Measurements from ENCODE around the gene NEO1.
A peak's percentile ranks its signal among the peaks of the same experiment; 100 is the strongest.

Gene NEO1

DNA sequence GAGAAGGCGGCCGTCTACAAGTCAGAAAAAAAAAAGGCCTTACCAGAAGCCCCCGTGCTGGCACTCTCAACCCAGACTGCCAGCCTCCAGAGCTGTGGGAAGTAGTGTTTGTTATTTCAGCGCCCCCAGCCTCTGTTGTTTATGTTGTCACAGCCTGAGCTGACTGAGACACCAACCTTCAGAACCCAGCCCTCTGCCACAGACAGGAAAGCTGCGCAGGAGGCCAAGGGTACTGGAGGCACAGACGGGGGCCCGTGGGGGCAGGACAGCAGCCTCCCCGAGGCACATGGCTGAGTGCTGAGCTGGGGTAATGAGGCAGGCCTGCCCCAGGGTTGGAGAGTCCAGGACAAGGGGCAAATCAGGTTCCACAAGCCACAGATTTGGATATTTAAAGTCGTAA is 282.8 kb downstream of the NEO1 start:
- Histone ChIP-seq H3K36me3 (ENCODE audit: control insufficient read depth in 1 of 2, insufficient read depth in 2 of 2, low read length in 2 of 2) (peaks cover 3 to 11% of the 10 kb centered on the region in 2 experiments), H4K91ac (ENCODE audit: low read depth, low read length) (no peak overlapping the region), H3K18ac (ENCODE audit: low read length) (no peak overlapping the region), H2AK5ac (ENCODE audit: low read length) (no peak overlapping the region), H2BK120ac (ENCODE audit: insufficient read depth, low read length, poor library complexity) (no peak overlapping the region), H3K9me3 (ENCODE audit: insufficient read depth, low read depth, low read length) (peaks cover 3% of the 10 kb centered on the region), H3K4ac (ENCODE audit: low read depth, low read length) (no peak overlapping the region), H3K4me3 (ENCODE audit: low read depth, low read length) (no peak overlapping the region), H3K27me3 (ENCODE audit: insufficient read depth, low read length) (no peaks in the 10 kb centered on the region), H2BK5ac (ENCODE audit: low read depth, low read length, poor library complexity) (no peak overlapping the region), H3K4me1 (ENCODE audit: control insufficient read depth in 1 of 2, insufficient read depth in 2 of 2, low read length in 2 of 2) (peaks cover 6 to 11% of the 10 kb centered on the region in 2 experiments), H3K23ac (ENCODE audit: low read length) (no peak overlapping the region), H3K79me1 (ENCODE audit: low read length) (peaks cover 2% of the 10 kb centered on the region), H4K8ac (ENCODE audit: low read depth, low read length) (no peak overlapping the region), H2AFZ (ENCODE audit: insufficient read depth, low read length, poor library complexity) (no peak overlapping the region), H3K79me2 (ENCODE audit: control insufficient read depth, insufficient read depth, low read length, poor library complexity) (peaks cover 2% of the 10 kb centered on the region), H3K9ac (ENCODE audit: low read length) (no peak overlapping the region), H3K27ac (ENCODE audit: low read depth, low read length) (no peak overlapping the region), H2BK12ac (ENCODE audit: low read length) (no peak overlapping the region), H4K12ac (ENCODE audit: low read depth, low read length) (no peak overlapping the region), H3K4me2 (ENCODE audit: low read length) (no peak overlapping the region), H3K14ac (ENCODE audit: low read length) (no peak overlapping the region)
- DNase-seq = no peak
- WGBS (ENCODE audit: extremely low coverage, insufficient coverage, insufficient read length) = no CpG with 5 or more reads among the region's 9 CpGs

DNA sequence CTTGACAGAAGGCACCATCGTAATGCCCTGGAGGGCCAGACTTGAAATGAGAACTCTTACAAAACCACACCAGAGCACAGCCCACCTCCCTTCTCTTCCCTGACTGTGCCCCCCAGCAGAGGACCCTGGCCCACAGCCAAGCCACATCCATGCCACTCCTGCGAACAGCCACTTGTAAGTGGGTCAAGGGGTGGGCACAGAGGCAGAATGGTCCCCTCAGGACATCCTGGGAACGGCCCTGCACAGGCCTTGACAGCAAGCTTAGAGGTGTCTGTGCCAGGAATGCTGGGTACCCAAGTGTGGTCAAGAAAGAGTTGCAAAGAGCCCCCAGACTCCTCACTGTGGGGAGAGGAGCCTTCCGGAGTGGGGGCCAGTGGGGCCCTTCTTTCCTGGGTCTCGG is 283.2 kb downstream of the NEO1 start:
- Histone ChIP-seq H3K23ac (ENCODE audit: low read length) (no peak overlapping the region), H4K8ac (ENCODE audit: low read depth, low read length) (no peak overlapping the region), H3K27ac (ENCODE audit: low read depth, low read length) (no peak overlapping the region), H3K27me3 (ENCODE audit: insufficient read depth, low read length) (no peaks in the 10 kb centered on the region), H3K79me2 (ENCODE audit: control insufficient read depth, insufficient read depth, low read length, poor library complexity) (peaks cover 2% of the 10 kb centered on the region), H3K4me3 (ENCODE audit: low read depth, low read length) (no peak overlapping the region), H2BK12ac (ENCODE audit: low read length) (peak overlapping the region; percentile 61), H3K4me1 (ENCODE audit: control insufficient read depth in 1 of 2, insufficient read depth in 2 of 2, low read length in 2 of 2) (peaks cover 6 to 11% of the 10 kb centered on the region in 2 experiments), H3K79me1 (ENCODE audit: low read length) (peaks cover 2% of the 10 kb centered on the region), H3K18ac (ENCODE audit: low read length) (no peak overlapping the region), H3K4ac (ENCODE audit: low read depth, low read length) (no peak overlapping the region), H3K9me3 (ENCODE audit: insufficient read depth, low read depth, low read length) (peaks cover 3% of the 10 kb centered on the region), H4K12ac (ENCODE audit: low read depth, low read length) (no peak overlapping the region), H4K91ac (ENCODE audit: low read depth, low read length) (no peak overlapping the region), H2AFZ (ENCODE audit: insufficient read depth, low read length, poor library complexity) (no peak overlapping the region), H3K14ac (ENCODE audit: low read length) (no peak overlapping the region), H2AK5ac (ENCODE audit: low read length) (no peak overlapping the region), H3K9ac (ENCODE audit: low read length) (no peak overlapping the region), H2BK5ac (ENCODE audit: low read depth, low read length, poor library complexity) (no peak overlapping the region), H3K36me3 (ENCODE audit: control insufficient read depth in 1 of 2, insufficient read depth in 2 of 2, low read length in 2 of 2) (peaks cover 3 to 11% of the 10 kb centered on the region in 2 experiments), H3K4me2 (ENCODE audit: low read length) (no peak overlapping the region), H2BK120ac (ENCODE audit: insufficient read depth, low read length, poor library complexity) (no peak overlapping the region)
- no peak for DNase-seq
- WGBS (ENCODE audit: extremely low coverage, insufficient coverage, insufficient read length) = no CpG with 5 or more reads among the region's 5 CpGs

DNA sequence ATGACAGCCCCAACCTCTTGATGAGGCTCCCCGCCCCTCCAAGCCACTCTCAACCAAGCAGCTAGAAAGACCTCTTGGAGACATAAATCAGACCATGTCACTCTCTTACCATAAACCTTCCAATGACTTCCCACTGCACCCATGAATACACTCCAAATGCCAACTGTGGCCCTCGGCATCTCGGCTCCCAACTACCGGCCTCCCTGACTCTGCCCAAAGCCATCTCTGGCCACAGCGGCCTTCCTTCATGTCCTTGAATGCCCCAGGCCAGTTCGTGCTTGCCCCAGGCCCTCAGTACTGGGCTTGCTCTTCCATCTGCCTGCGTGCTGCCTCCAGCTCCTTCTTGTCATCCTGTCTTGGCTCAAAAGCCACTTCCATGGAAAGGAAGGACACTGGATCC is 284.5 kb downstream of the NEO1 start:
- Histone ChIP-seq H3K4me1 (ENCODE audit: control insufficient read depth in 1 of 2, insufficient read depth in 2 of 2, low read length in 2 of 2) (peaks cover 6 to 11% of the 10 kb centered on the region in 2 experiments), H4K12ac (ENCODE audit: low read depth, low read length) (no peak overlapping the region), H2BK120ac (ENCODE audit: insufficient read depth, low read length, poor library complexity) (no peak overlapping the region), H3K23ac (ENCODE audit: low read length) (no peak overlapping the region), H3K14ac (ENCODE audit: low read length) (no peak overlapping the region), H3K79me2 (ENCODE audit: control insufficient read depth, insufficient read depth, low read length, poor library complexity) (peaks cover 2% of the 10 kb centered on the region), H2BK5ac (ENCODE audit: low read depth, low read length, poor library complexity) (no peak overlapping the region), H3K4ac (ENCODE audit: low read depth, low read length) (no peak overlapping the region), H3K9me3 (ENCODE audit: insufficient read depth, low read depth, low read length) (peaks cover 3% of the 10 kb centered on the region), H2BK12ac (ENCODE audit: low read length) (no peak overlapping the region), H3K27ac (ENCODE audit: low read depth, low read length) (no peak overlapping the region), H4K8ac (ENCODE audit: low read depth, low read length) (no peak overlapping the region), H3K27me3 (ENCODE audit: insufficient read depth, low read length) (no peaks in the 10 kb centered on the region), H2AFZ (ENCODE audit: insufficient read depth, low read length, poor library complexity) (no peak overlapping the region), H3K36me3 (ENCODE audit: control insufficient read depth in 1 of 2, insufficient read depth in 2 of 2, low read length in 2 of 2) (peaks cover 3 to 10% of the 10 kb centered on the region in 2 experiments), H3K4me2 (ENCODE audit: low read length) (no peak overlapping the region), H3K4me3 (ENCODE audit: low read depth, low read length) (no peak overlapping the region), H3K18ac (ENCODE audit: low read length) (no peak overlapping the region), H4K91ac (ENCODE audit: low read depth, low read length) (no peak overlapping the region), H2AK5ac (ENCODE audit: low read length) (no peak overlapping the region), H3K9ac (ENCODE audit: low read length) (no peak overlapping the region), H3K79me1 (ENCODE audit: low read length) (peaks cover 2% of the 10 kb centered on the region)
- DNase-seq = no peak
- WGBS (ENCODE audit: extremely low coverage, insufficient coverage, insufficient read length) = no CpG with 5 or more reads among the region's 7 CpGs

DNA sequence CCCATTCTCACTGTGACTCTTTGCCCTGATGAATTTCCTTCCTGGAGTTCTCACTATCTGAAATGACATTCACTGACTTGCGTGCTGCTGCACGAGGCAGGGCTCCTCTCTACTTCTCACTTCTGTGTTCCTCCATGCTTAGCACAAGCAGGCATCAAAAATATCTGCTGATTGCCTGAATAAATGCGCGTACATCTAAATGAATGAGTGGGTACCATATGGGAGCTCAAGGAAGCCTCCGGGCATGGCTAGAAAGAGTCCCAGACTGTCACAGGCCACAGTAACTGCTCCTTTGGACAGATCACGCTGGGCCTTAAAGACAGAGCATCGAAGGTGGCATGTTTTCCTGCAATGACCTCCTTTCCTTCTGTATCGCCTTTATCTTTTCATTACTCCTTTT is 284.9 kb downstream of the NEO1 start:
- Histone ChIP-seq H4K91ac (ENCODE audit: low read depth, low read length) (no peak overlapping the region), H2BK12ac (ENCODE audit: low read length) (no peak overlapping the region), H3K79me1 (ENCODE audit: low read length) (peaks cover 2% of the 10 kb centered on the region), H3K23ac (ENCODE audit: low read length) (no peak overlapping the region), H2AK5ac (ENCODE audit: low read length) (no peak overlapping the region), H3K9me3 (ENCODE audit: insufficient read depth, low read depth, low read length) (peaks cover under 1% of the 10 kb centered on the region), H2BK5ac (ENCODE audit: low read depth, low read length, poor library complexity) (no peak overlapping the region), H3K27ac (ENCODE audit: low read depth, low read length) (no peak overlapping the region), H3K9ac (ENCODE audit: low read length) (no peak overlapping the region), H3K14ac (ENCODE audit: low read length) (no peak overlapping the region), H3K27me3 (ENCODE audit: insufficient read depth, low read length) (no peaks in the 10 kb centered on the region), H3K4me3 (ENCODE audit: low read depth, low read length) (no peak overlapping the region), H3K36me3 (ENCODE audit: control insufficient read depth in 1 of 2, insufficient read depth in 2 of 2, low read length in 2 of 2) (peaks cover 3 to 6% of the 10 kb centered on the region in 2 experiments), H3K4me2 (ENCODE audit: low read length) (no peak overlapping the region), H4K12ac (ENCODE audit: low read depth, low read length) (no peak overlapping the region), H3K18ac (ENCODE audit: low read length) (no peak overlapping the region), H3K79me2 (ENCODE audit: control insufficient read depth, insufficient read depth, low read length, poor library complexity) (peaks cover 2% of the 10 kb centered on the region), H2BK120ac (ENCODE audit: insufficient read depth, low read length, poor library complexity) (no peak overlapping the region), H3K4me1 (ENCODE audit: control insufficient read depth in 1 of 2, insufficient read depth in 2 of 2, low read length in 2 of 2) (peaks cover 6 to 11% of the 10 kb centered on the region in 2 experiments), H2AFZ (ENCODE audit: insufficient read depth, low read length, poor library complexity) (no peak overlapping the region), H4K8ac (ENCODE audit: low read depth, low read length) (no peak overlapping the region), H3K4ac (ENCODE audit: low read depth, low read length) (no peak overlapping the region)
- no CpG with 5 or more reads among the region's 8 CpGs for WGBS (ENCODE audit: extremely low coverage, insufficient coverage, insufficient read length)
- DNase-seq = no peak
